ENCODE data around the gene HAVCR2.

The HAVCR2 gene

DNA sequence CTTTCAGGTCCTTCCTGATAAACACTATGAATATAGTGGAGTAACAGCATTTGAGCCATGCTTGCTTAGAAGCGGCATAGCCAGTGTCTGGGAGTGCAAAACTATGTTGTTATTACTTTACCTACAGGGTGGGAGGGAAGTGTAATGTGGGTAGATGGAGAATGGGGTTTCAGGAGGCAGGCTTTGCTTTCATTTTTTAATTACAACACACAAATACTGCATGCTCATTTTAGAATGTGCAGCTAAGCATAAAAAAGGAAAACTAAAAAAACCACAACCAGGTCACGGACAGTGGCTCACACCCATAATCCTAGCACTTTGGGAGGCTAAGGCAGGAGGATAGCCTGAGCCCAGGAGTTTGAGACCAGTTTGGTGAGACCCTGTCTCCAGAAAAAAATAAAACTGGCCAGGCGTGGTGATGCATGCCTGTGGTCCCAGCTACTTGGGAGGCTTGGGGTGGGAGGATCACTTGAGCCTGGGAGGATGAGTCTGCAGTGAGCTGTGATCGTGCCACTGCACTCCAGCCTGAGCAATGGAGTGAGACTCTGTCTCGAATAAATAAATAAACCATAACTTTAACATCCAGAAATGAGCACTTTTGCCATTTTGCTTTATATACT lies 70.2 kb downstream of the HAVCR2 start:
- no peak for DNase-seq
